HEK293 (cell line): ENCODE data around the gene NOL3.

ENCODE experiments used
- CTCF ChIP-seq: fragments of 450-650 bp; formaldehyde crosslinking; IDR thresholded peaks from 2 replicates; pipeline ENCODE4 v1.5.1; 2016; ENCODE audit warnings: missing biosample characterization, missing genetic modification characterization
- REST ChIP-seq: fragments of 450-650 bp; formaldehyde crosslinking; IDR thresholded peaks from 2 replicates; pipeline ENCODE4 v1.5.1; 2016; ENCODE audit warnings: missing biosample characterization, missing genetic modification characterization
- ZNF19 ChIP-seq: fragments of 450-650 bp; formaldehyde crosslinking; IDR thresholded peaks from 2 replicates; pipeline ENCODE4; 2016; ENCODE audit warnings: missing biosample characterization, missing genetic modification characterization, low read depth
- ZNF239 ChIP-seq: fragments of 450-650 bp; formaldehyde crosslinking; IDR thresholded peaks from 2 replicates; pipeline ENCODE4 v1.5.1; 2016; ENCODE audit warnings: missing biosample characterization, missing genetic modification characterization
- ZNF433 ChIP-seq: fragments of 450-650 bp; formaldehyde crosslinking; IDR thresholded peaks from 2 replicates; pipeline ENCODE4 v1.5.1; 2016; ENCODE audit warnings: missing biosample characterization, missing genetic modification characterization, low read depth
- ZNF501 ChIP-seq: fragments of 450-650 bp; formaldehyde crosslinking; IDR thresholded peaks from 2 replicates; pipeline ENCODE4 v1.5.1; 2016; ENCODE audit warnings: missing biosample characterization, missing genetic modification characterization
- ZNF558 ChIP-seq: fragments of 450-650 bp; formaldehyde crosslinking; IDR thresholded peaks from 2 replicates; pipeline ENCODE4 v1.5.1; 2016; ENCODE audit warnings: missing biosample characterization, missing genetic modification characterization
- ZNF768 ChIP-seq: fragments of 450-650 bp; formaldehyde crosslinking; IDR thresholded peaks from 2 replicates; pipeline ENCODE4 v1.5.1; 2018; ENCODE audit warnings: missing biosample characterization, mild to moderate bottlenecking, missing genetic modification characterization
- TF ChIP-seq, protein P1 (sequence below): fragments of 450-650 bp; formaldehyde crosslinking; IDR thresholded peaks from 2 replicates; pipeline ENCODE4 v1.5.1; 2016; ENCODE audit warnings: missing biosample characterization, missing genetic modification characterization

- no peak for TF ChIP-seq REST (tag by site-specific recombination)
- no peak for TF ChIP-seq ZNF433 (tag by site-specific recombination)
- TF ChIP-seq CTCF (tag by site-specific recombination): no peak
- TF ChIP-seq ZNF501 (tag by site-specific recombination): no peak
- TF ChIP-seq, protein P1, sequence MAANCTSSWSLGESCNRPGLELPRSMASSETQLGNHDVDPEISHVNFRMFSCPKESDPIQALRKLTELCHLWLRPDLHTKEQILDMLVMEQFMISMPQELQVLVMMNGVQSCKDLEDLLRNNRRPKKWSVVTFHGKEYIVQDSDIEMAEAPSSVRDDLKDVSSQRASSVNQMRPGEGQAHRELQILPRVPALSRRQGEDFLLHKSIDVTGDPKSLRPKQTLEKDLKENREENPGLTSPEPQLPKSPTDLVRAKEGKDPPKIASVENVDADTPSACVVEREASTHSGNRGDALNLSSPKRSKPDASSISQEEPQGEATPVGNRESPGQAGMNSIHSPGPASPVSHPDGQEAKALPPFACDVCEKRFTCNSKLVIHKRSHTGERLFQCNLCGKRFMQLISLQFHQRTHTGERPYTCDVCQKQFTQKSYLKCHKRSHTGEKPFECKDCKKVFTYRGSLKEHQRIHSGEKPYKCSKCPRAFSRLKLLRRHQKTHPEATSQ (tag by site-specific recombination): no peak
- no peak for TF ChIP-seq ZNF19 (tag by site-specific recombination)
- TF ChIP-seq ZNF558 (tag by site-specific recombination): no peak
- TF ChIP-seq ZNF768: no peak
- no peak for TF ChIP-seq ZNF239 (tag by site-specific recombination)
Measured at GRCh38 chr16:67194260-67194659, 23.9 kb downstream of the NOL3 start.
